Stimulated activated naive CD8-positive, alpha-beta T cell treated with anti-CD3 and anti-CD28 coated beads, Interleukin-15, amount 100 ng/mL, for 72 hours (primary cell): ENCODE measurements around the gene MATK.
"Not testable (repeated sequence)": the region's sequence is repeated elsewhere in the genome, so short reads cannot be mapped to it uniquely, and the experiment has no call there.

Source experiments
- ATAC-seq: fragments of 150-1000 bp; cut with Tn5 transposase; 2 replicates; pipeline ENCODE4 v1.10.0; 2021; ENCODE audit warnings: mild to moderate bottlenecking, moderate library complexity
- DNase-seq, 2 donors: peaks; one replicate each; pipeline ENCODE4 v3.0.0; 2021 to 2022
- H3K27ac Mint-ChIP-seq, 2 donors: one replicate each; pipeline ENCODE4 v1.8.0; 2022; ENCODE audit warnings: mild to moderate bottlenecking in 2 of 2, mixed read lengths in 2 of 2, moderate library complexity in 2 of 2
- H3K27me3 Mint-ChIP-seq: one replicate; pipeline ENCODE4 v1.8.0; 2022; ENCODE audit warnings: mixed read lengths
- H3K4me1 Mint-ChIP-seq: one replicate; pipeline ENCODE4 v1.8.0; 2022; ENCODE audit warnings: mild to moderate bottlenecking, mixed read lengths
- H3K4me3 Mint-ChIP-seq, 2 donors: one replicate each; pipeline ENCODE4 v1.8.0; 2022; ENCODE audit warnings: mild to moderate bottlenecking in 2 of 2, mixed read lengths in 2 of 2, moderate library complexity in 1 of 2
- H3K9me3 Mint-ChIP-seq, 2 donors: one replicate each; pipeline ENCODE4 v1.8.0; 2022; ENCODE audit warnings: mixed read lengths in 2 of 2

The MATK gene

DNA sequence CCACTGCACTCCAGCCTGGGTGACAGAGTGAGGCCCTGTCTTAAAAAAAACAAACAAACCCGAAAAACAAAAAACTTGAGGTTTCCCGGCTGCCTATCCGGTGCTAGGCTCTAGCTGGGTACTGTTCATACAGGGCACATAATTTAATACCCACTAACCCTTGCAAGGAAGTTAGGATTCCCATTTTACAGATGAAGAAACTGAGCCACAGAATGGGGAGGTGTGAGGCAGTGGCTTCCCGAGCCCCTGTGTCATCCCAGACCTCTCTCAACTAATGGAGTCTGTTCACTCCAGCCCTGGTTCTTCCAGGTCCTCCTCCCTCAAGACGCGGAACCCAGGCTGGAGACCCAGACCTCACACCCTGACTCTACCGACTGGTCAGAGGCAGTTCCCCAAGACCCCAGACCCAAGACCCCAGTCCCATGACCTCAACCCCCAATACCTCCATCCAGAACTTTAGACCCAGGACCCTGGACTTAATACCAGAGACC is 25.3 kb downstream of the MATK start:
- H3K27ac Mint-ChIP-seq, result peak overlapping the region; percentile 98 to 100
- no peaks in the 10 kb centered on the region for H3K9me3 Mint-ChIP-seq
- peaks cover 46% of the 10 kb centered on the region for H3K4me1 Mint-ChIP-seq
- DNase-seq (no peak), ATAC-seq (no peak)
- peak overlapping the region; percentile 97 to 100 for H3K4me3 Mint-ChIP-seq
- H3K27me3 Mint-ChIP-seq, result no peaks in the 10 kb centered on the region

DNA sequence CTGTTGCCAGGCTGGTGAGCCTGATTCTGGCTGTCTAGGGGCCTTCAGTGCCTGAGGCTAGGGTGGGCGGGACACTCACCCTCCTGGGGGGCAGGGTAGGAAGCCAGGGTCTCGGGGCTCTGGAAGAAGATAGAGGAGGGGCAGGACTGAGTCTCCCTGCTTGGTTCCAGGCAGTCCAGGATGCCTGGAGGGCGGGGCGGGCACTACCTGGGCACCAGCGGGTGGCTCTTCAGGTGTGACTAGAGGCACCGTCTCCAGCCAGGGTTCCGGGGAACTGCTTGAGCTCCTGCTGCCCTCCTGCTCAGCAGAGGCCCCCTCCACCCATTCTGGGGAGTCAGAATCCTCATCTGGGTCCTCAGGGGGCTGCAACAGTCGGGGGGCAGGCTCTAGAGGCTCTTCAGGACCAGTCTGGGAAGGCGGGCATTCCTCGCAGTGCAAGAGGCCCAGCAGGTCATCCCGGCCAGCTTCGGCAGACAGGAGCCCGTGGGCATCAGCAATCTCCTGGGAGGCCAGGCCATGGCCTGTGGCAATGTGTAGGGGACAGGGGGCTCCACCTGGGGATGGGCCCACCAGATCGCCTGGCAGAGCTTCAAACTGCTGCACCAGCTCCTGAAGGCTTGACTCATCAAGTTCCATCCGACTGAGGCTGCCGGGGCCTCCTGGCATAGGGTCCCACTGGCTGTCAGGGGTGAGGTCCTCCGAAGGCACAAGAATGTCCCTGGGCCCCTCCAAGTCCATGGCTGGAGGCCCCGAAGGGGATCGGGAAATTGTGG is 26.5 kb downstream of the MATK start:
- no peak overlapping the region for H3K27ac Mint-ChIP-seq
- peaks cover 57% of the 10 kb centered on the region for H3K4me1 Mint-ChIP-seq
- no peak for ATAC-seq
- H3K9me3 Mint-ChIP-seq, result no peaks in the 10 kb centered on the region
- peak overlapping the region; percentile 97 to 100 for H3K4me3 Mint-ChIP-seq
- H3K27me3 Mint-ChIP-seq, result no peaks in the 10 kb centered on the region
- DNase-seq, result no peak

DNA sequence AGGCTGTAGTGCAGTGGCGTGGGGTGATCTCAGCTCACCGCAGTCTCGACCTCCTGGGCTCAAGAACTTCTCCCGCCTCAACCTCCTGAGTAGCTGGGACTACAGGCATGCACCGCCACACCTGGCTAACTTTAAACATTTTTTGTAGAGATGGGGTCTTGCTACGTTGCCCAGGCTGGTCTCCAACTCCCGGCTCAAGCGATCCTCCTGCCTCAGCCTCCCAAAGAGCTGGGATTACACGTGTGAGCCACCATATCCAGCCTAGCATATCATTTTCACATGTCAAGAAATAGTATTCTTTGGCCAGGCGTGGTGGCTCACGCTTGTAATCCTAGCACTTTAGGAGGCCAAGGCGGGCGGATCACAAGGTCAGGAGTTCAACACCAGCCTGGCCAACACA is 27.9 kb downstream of the MATK start:
- not testable (repeated sequence) for ATAC-seq, DNase-seq, H3K4me3 Mint-ChIP-seq, H3K9me3 Mint-ChIP-seq, H3K27me3 Mint-ChIP-seq, H3K27ac Mint-ChIP-seq
- peaks cover 57% of the 10 kb centered on the region for H3K4me1 Mint-ChIP-seq

DNA sequence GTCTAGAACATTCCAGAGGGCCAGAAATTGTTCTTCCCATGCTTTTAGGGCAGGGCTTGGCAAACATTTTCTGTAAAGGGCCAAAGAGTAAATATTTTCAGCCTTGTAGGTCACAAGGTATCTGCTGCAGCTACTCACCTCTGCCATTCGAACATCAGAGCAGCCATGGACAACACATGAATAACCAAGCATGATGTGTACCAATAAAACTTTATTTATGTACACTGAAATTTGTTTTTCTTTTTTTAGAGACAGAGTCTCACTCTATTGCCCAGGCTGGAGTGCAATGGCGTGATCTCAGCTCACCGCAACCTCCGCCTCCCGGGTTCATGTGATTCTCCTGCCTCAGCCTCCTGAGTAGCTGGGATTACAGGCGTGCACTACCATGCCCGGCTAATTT is 28.5 kb downstream of the MATK start:
- DNase-seq, H3K9me3 Mint-ChIP-seq, ATAC-seq, H3K27me3 Mint-ChIP-seq, H3K4me3 Mint-ChIP-seq, H3K27ac Mint-ChIP-seq: not testable (repeated sequence)
- peaks cover 51% of the 10 kb centered on the region for H3K4me1 Mint-ChIP-seq

DNA sequence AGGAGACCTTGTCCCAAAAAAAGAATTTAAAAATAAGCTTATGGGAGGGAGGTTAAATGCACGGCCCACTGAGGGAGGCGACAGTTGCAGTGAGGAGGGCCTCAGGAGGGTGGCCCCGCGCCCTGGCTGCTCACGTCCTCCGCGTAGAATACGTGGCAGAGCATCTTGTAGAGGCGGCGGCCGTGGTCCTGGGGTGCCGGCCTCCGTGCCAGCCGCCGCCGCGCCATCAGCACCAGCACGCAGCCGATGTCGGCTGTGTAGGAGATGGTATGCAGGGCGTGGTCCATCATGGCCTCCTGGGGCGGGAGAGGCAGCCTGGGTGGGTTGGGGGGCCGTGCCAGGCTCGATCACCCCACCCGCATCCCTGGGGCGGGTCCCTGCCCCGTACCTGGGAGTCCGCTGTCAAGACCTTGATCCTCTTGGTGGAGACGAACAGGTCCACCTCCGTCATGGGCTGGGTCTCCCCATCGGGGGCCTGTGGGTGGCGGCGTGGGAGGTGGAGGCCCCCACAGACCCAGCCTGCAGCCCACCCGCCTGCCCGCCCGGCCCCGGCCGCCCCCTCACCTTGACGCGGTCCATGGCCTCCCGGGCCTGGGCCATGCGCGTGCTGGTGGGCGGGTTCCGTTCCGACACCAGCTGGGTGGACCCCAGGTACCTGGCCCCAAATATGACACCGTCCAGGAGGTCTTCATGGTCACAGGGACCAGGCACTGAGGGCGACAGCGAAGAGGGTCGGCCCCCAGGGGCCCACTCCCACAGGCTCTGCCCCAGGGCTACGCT is 32.4 kb downstream of the MATK start:
- Mint-ChIP-seq H3K4me1 (peaks cover 17% of the 10 kb centered on the region), H3K27me3 (no peaks in the 10 kb centered on the region), H3K4me3 (no peak overlapping the region), H3K27ac (no peak overlapping the region), H3K9me3 (no peaks in the 10 kb centered on the region)
- DNase-seq (no peak), ATAC-seq (peak; percentile 52)

DNA sequence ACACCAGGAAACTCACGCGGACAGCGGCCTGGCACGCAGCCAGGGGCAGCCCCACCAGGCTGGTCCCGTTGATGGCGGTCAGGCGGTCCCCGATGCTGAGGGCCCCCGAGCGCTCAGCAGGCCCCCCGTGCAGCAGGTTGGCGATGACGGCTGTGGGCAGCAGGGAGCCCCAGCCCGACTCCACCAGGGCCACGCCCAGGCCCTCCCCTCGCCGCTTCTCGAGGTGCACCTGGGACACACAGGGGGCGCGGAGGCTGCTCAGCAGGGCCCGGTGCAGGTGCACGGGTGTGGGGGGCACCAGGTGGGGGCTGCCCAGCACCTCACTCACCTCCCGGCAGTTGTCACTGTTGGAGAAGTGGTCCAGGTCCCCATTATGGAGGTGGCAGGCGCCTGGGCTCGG is 33.7 kb downstream of the MATK start:
- H3K4me3 Mint-ChIP-seq, result no peak overlapping the region
- no peak for DNase-seq
- no peaks in the 10 kb centered on the region for H3K27me3 Mint-ChIP-seq
- H3K9me3 Mint-ChIP-seq, result no peaks in the 10 kb centered on the region
- peaks cover 17% of the 10 kb centered on the region for H3K4me1 Mint-ChIP-seq
- no peak for ATAC-seq
- H3K27ac Mint-ChIP-seq, result no peak overlapping the region

DNA sequence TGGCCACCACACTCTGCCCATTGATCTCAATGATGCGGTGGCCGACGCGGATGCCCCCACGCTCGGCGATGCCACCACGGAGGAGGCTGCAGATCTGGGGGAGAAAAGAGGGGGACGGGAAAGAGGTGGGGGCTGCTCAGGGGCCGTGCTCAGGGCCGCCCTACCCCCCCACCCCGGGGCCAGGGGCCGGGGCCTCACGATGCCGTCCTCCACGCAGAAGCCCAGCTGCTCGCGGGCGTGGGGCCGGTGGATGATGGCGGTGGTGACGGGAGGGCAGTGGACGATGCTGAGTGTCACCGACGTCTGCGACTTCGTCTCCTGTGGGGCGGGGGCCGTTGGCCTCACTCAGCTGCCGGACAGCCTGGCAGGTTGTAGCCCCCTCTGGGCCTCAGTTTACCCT is 34.9 kb downstream of the MATK start:
- Mint-ChIP-seq H3K4me1 (peaks cover 17% of the 10 kb centered on the region), H3K27ac (no peak overlapping the region), H3K4me3 (no peak overlapping the region), H3K27me3 (no peaks in the 10 kb centered on the region), H3K9me3 (no peaks in the 10 kb centered on the region)
- ATAC-seq, result no peak
- no peak for DNase-seq

DNA sequence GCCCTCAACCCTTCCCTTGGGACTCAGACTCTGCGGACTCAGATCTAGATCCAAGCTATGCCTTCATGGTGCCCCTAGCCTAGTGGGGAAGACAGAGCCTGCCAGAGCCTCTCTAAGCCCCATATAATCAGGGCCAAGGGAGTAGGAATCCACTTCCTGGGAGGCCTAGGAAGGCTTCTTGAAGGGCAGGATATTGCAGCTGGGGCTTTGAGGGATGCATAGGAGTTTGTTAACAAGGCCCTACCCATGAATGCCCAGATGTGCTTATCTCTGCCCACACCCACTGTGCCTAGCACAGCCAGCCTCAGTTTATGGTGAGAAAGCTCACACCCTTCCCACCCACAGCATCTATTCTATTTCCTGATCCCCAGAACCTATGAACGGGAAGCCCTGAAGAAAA is 36.0 kb downstream of the MATK start:
- Mint-ChIP-seq H3K27ac (no peak overlapping the region), H3K27me3 (no peaks in the 10 kb centered on the region), H3K4me3 (no peak overlapping the region), H3K4me1 (peaks cover 7% of the 10 kb centered on the region), H3K9me3 (no peaks in the 10 kb centered on the region)
- ATAC-seq (no peak), DNase-seq (no peak)

DNA sequence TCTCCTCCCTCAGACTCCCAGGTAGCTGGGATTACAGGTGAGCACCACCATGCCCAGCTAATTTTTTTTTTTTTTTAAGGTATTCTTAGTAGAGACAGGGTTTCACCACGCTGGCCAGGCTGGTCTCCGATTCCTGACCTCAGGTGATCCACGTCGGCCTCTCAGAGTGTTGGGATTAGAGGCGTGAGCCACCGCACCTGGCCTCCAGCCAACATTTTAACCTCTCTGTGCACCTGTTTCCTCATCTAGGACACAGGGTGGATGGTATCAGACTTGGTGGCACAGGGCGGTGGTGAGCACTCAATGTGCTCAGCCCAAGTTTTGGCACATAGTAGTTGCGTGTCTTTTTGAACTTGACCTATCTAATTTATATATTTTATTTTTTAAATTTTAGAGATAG is 37.2 kb downstream of the MATK start:
- ATAC-seq, result no peak
- no peak overlapping the region for H3K27ac Mint-ChIP-seq
- H3K9me3 Mint-ChIP-seq, result no peaks in the 10 kb centered on the region
- no peaks in the 10 kb centered on the region for H3K4me1 Mint-ChIP-seq
- no peak overlapping the region for H3K4me3 Mint-ChIP-seq
- no peaks in the 10 kb centered on the region for H3K27me3 Mint-ChIP-seq
- DNase-seq, result no peak

DNA sequence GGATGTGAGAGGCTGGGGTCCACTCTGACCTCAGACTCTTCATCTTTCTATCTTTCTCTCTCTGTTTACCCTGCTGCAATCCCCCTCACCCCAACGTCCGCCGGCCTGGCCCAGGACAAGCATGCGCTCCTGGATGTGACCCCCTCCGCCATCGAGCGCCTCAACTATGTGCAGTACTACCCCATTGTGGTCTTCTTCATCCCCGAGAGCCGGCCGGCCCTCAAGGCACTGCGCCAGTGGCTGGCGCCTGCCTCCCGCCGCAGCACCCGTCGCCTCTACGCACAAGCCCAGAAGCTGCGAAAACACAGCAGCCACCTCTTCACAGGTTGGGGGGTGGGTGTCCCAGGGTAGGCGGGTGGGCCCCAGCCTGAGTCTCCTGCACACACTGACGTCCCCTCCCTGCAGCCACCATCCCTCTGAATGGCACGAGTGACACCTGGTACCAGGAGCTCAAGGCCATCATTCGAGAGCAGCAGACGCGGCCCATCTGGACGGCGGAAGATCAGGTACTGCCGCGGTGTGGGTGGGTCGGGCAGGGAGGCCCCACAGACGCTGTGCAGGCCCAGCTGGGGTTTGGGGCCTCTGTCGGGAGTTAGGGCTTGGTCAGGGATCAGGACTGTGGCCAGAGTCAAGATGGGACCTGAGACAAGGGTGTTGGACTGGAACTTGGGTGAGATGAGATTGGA is 39.7 kb downstream of the MATK start:
- no peak for ATAC-seq
- Mint-ChIP-seq H3K27me3 (no peaks in the 10 kb centered on the region), H3K9me3 (no peaks in the 10 kb centered on the region), H3K27ac (peak overlapping the region in 1 of 2 donors; percentile 38), H3K4me1 (no peaks in the 10 kb centered on the region), H3K4me3 (no peak overlapping the region)
- no peak for DNase-seq

DNA sequence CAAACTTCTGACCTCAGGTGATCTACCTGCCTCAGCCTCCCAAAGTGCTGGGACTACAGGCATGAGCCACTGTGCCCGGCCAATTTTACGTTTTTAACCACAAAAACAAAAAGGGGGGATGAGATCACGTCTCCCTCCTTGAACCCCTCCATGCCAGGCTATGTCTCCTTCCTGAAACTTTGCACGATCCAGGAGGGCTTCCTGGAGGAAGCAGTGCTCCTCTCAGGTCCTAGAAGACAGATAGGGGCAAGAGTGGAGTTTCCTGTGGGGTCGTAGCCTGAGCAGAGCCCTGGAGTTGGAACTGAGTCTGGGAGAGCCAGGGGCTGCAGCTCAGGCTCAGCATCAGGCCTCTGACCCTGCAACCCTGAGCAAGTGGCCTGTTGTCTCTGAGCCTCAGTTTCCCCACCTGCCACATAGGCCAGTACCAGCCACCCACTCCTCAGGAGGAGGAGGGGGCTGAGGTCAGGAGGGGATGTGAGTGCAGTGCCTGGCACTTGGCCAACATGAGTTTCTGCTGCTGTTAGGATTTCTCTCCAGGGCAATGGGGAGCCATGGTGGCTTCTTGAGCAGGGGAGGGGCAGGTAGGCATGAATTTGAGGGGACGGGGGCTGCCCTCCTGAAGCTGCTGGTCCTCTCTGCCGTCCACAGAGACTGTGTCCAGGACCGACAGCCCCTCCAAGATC is 40.7 kb downstream of the MATK start:
- H3K27ac Mint-ChIP-seq, result no peak overlapping the region
- no peak overlapping the region for H3K4me3 Mint-ChIP-seq
- DNase-seq (no peak), ATAC-seq (no peak)
- H3K9me3 Mint-ChIP-seq, result no peaks in the 10 kb centered on the region
- H3K27me3 Mint-ChIP-seq, result no peaks in the 10 kb centered on the region
- H3K4me1 Mint-ChIP-seq, result no peaks in the 10 kb centered on the region

DNA sequence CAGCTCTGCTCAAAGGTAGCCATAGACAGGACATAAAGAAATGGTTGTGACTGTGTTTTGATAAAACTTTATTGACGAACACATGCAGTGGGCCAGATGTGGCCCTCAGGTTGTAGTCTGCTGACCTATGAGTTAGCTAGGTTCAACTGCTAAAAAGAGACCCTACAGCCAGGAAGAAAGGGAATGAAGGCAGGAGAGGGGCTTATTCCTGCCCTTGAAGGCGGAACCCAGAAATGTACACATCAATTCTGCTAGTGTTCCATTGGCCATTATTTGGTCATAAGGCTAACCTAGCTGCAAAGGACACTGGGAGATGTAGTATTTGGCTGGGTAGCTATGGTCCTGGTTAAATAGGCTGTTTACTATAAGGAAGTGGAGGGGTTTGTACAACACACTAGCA is 42.7 kb downstream of the MATK start:
- ATAC-seq, result no peak
- H3K9me3 Mint-ChIP-seq, result no peaks in the 10 kb centered on the region
- H3K4me3 Mint-ChIP-seq, result no peak overlapping the region
- peaks cover 14% of the 10 kb centered on the region for H3K4me1 Mint-ChIP-seq
- DNase-seq, result no peak
- H3K27me3 Mint-ChIP-seq, result no peaks in the 10 kb centered on the region
- peak overlapping the region in 1 of 2 donors; percentile 46 for H3K27ac Mint-ChIP-seq

DNA sequence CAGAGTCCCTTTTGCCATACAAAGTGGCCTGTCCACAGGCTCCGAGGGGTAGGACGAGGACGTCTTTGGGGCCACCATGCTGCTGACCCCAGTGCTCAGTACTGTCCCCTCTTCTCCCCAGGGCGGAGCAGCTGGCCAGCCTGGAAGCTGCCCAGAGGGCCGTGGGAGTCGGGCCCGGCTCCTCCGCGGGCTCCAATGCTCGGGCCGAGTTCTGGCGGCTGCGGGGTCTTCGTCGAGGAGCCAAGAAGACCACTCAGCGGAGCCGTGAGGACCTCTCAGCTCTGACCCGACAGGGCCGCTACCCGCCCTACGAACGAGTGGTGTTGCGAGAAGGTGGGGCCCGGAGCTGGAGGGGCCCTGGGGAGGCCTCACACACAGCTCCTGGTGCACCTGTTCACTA is 45.8 kb downstream of the MATK start:
- Mint-ChIP-seq H3K4me3 (no peak overlapping the region), H3K4me1 (peaks cover 18% of the 10 kb centered on the region), H3K27me3 (no peaks in the 10 kb centered on the region), H3K9me3 (no peaks in the 10 kb centered on the region), H3K27ac (no peak overlapping the region)
- ATAC-seq (no peak), DNase-seq (no peak)

DNA sequence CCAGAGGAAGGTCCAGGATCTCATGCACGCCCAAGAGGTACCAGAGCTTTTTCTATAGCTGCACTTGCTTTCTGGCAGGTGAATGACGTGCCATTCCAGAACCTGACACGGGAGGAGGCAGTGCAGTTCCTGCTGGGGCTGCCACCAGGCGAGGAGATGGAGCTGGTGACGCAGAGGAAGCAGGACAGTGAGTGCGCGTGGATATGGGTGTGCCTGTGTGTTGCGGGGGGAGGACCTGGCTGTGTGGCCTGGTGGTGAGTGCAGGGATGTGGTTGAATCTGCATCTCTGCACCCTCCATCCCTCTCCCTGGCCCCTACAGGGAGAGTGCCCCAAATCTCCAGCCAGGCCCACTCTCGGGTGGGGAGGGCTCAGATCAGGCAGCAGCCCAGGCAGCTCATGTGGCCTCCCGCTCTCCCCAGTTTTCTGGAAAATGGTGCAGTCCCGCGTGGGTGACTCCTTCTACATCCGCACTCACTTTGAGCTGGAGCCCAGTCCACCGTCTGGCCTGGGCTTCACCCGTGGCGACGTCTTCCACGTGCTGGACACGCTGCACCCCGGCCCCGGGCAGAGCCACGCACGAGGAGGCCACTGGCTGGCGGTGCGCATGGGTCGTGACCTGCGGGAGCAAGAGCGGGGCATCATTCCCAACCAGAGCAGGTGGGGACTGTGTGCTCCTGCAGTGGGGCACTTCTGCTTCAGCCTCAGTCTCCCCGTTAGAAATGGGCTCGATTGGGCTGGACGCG is 47.5 kb downstream of the MATK start:
- ATAC-seq (no peak), DNase-seq (no peak)
- H3K4me1 Mint-ChIP-seq, result peaks cover 18% of the 10 kb centered on the region
- no peak overlapping the region for H3K4me3 Mint-ChIP-seq
- H3K27me3 Mint-ChIP-seq, result no peaks in the 10 kb centered on the region
- H3K27ac Mint-ChIP-seq, result no peak overlapping the region
- H3K9me3 Mint-ChIP-seq, result no peaks in the 10 kb centered on the region
